Measurements from ENCODE around the gene PCDH15.
A peak's percentile ranks its signal among the peaks of the same experiment; 100 is the strongest.
"Not testable (repeated sequence)": the region's sequence is repeated elsewhere in the genome, so short reads cannot be mapped to it uniquely, and the experiment has no call there.

Gene PCDH15

DNA sequence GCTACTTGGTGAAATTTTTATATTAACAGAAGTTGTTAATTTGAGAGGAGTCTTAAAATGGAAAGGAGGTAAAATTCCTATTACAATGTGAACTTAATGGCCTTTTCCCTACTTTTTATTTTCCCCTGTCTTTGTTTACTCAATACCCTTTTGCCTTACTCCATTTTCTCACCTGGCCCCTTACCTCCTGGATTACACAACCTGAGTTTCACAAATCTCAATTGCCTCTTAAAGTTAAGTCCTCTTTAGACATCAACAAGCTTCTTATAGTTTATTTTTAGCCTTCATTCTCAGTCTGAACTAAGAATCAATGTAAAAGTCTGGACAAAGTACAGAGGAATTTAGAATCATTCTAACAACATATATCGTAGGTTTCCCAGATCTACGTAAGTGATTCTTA is 247.0 kb downstream of the PCDH15 start:
- DNase-seq (ENCODE audit: low spot score) = no peak

DNA sequence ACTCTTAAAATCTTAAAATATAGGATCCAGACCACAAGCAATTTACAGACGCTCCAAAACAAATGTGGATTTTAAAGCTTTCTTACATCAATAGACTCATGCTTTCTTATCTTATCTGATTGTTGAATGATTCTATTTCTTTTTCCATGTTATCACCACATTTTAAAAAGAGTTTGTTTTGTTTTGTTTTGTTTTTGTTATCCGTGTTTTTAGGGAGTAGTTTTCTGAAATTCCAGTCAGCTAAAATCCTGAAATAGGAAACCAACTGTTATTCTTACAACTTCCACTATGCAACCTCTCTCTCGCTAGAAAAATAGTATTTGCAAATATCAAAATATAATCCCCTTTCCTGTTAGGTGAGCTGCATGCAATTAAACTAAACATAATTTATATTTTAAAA is 251.0 kb downstream of the PCDH15 start:
- no peak for DNase-seq (ENCODE audit: low spot score)

DNA sequence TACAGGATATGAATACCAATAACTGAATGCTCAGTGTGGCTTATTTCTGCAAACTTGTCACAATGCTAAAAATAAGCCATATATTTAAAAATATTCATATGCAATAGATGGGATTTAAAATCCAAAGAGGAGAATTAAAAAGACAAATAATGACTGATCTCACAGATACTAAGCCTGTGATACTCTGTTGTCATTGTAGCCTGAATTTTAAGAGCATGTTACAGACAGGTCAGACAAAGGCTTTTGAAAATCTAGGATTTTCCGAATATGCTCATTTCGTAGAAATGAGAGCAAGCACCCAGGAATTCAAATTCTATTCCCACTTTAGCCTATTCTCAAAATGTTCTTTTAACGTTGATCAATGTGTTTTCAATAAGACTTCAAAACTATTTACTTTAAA is 269.7 kb downstream of the PCDH15 start:
- DNase-seq (ENCODE audit: low spot score) = no peak

DNA sequence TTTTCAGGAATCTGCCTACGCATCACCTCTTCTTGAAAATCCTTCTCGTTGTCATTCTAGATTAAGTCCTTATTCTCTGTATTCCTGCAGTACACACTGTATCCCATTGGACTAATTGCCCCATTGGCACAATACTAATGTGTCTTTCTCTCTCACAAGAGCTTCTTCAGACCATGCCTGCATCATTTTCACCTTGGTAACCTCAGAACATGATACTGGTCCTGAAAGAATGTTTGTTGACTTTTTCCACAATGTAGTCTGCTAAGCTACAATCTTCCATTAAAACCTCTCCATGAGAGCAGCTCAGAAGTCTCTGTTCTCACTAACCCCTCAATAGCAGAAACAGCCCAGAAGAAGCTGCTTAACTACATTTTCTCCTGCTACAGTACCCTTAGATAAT is 270.7 kb downstream of the PCDH15 start:
- no peak for DNase-seq (ENCODE audit: low spot score)

DNA sequence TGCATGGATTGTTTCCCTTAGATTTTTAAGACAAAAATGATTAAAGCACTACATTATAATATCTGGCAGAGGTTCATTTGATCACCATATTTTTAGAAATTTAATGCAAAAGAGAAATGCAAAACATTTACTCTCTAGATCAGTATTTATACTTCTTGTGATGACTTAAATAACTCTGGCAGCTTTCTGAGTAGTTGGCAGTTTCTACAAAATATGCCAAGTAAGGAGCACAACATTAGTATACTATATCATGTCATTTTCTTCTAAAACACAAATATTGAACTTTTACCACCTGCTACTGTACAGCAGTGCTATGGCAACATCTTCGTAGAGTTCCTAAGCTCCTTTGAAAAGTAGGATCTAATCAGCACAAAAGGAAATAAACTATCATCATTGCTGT is 275.2 kb downstream of the PCDH15 start:
- no peak for DNase-seq (ENCODE audit: low spot score)

DNA sequence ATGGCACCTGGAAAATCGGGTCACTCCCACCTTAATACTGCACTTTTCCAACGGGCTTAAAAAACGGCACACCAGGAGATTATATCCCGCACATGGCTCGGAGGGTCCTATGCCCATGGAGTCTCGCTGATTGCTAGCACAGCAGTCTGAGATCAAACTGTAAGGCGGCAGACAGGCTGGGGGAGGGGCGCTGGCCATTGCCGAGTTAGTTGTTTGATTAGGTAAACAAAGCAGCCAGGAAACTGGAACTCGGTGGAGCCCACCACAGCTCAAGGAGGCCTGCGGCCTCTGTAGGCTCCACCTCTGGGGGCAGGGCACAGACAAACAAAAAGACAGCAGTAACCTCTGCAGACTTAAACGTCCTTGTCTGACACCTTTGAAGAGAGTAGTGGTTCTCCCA is 285.8 kb downstream of the PCDH15 start:
- not testable (repeated sequence) for DNase-seq (ENCODE audit: low spot score)

GRCh38 chr10:54503863-54504262 is 297.2 kb downstream of the PCDH15 start:
- DNase-seq (ENCODE audit: low spot score) = no peak

GRCh38 chr10:54501929-54502328 is 299.1 kb downstream of the PCDH15 start:
- DNase-seq (ENCODE audit: low spot score) = no peak

DNA sequence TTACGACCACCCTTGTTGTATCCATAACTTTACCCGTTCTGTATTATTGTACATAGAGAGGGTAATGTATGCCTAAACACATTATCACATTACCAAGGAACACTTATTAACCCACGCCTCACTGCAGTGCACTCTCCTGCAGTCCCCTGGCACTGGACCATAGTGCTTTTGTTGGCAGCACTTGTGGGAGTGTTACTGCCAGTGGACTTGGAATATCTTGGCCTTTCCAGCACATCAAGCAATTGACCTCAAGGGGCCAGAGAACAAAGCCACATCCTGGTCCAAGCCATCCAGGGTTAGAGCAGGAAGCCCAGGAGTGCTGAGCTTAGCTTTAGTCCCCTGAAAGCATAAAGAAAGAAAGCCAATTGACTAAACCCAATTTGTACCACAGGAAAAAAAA is 304.2 kb downstream of the PCDH15 start:
- DNase-seq (ENCODE audit: low spot score) = no peak

DNA sequence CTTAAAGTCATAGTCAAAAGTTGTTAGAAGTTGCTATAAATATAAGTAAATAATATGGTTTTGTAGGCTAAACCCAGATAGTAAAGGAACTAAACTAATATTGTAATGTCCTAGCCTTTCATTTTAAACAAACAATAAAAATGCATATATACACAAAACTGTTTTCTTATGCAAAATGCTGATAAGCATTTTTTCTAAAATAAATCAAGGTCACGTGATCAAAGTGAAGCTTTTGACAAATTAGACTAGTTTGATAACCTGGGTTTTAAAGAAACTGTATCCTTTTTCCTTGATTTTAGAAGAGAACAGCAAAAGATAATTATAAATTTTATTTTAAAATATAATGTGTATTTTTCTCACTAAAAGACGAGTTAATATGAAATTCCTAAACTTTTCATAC is 313.3 kb downstream of the PCDH15 start:
- no peak for DNase-seq (ENCODE audit: low spot score)

- DNase-seq (ENCODE audit: low spot score) = no peak
Measured at GRCh38 chr10:54485971-54486370, 315.1 kb downstream of the PCDH15 start.

DNA sequence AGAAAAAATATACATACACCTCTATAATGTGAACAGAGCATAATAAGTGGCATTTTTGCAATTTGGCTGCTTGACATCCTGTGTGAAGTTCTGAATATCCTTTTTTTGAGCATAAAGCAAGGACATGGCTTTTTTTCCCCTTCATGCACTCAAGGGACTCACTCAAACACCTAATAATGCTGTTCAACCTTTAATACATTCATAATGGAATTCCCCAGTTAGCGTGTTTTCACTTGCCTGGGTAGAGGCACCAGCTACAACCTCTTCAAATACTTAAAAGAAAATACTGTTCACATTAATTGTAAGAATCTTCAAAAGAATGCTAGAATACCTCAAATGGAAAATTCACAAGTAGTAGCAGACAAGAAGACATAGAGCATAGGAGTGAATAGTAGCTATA is 316.8 kb downstream of the PCDH15 start:
- no peak for DNase-seq (ENCODE audit: low spot score)

DNA sequence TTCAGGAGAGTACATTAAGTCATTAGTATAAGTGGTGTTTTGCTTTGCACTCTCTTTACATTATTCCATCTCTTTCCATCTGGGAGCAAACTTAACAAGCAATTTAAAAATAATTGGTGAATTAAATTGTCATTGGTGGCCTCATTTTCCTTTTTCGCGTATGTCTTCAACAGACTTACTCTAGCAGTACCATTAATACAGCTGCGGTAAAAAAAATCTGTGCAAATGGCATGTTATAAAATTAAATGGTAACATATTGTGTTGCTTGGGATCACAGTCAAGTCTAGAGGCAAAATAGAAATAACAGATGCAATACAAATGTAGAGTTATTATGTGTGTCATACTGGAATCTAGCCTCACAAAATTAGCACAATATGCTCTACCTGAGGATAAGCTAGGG is 322.4 kb downstream of the PCDH15 start:
- no peak for DNase-seq (ENCODE audit: low spot score)

- DNase-seq (ENCODE audit: low spot score) = no peak
Measured at GRCh38 chr10:54477738-54478137, 323.3 kb downstream of the PCDH15 start.

GRCh38 chr10:54470324-54470631 is 330.8 kb downstream of the PCDH15 start:
- DNase-seq (ENCODE audit: low spot score) = no peak

GRCh38 chr10:54469587-54470323 is 331.3 kb downstream of the PCDH15 start:
- no peak for DNase-seq (ENCODE audit: low spot score)

GRCh38 chr10:54454271-54454670 is 346.8 kb downstream of the PCDH15 start:
- no peak for DNase-seq (ENCODE audit: low spot score)

- DNase-seq (ENCODE audit: low spot score) = no peak
Measured at GRCh38 chr10:54449056-54449455, 352.0 kb downstream of the PCDH15 start.

GRCh38 chr10:54444170-54444569 is 356.9 kb downstream of the PCDH15 start:
- no peak for DNase-seq (ENCODE audit: low spot score)

DNA sequence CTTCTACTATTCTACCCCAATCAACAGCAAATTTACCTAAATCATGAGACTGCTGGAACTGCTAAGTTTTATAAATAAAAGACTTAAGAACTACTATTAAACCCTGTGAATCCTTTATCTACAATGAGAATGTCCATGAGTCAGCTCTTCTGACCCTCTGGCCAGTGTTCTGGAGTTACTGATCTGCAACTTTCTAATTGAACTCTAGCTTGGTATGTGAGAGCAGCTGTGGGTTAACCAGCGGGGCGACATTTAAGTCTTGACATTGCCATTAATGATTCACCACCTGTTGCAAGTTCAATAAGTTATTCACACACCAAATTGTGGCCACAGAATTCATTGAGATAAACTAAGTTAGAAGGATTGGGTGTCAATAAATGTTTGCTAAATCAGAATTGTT is 359.8 kb downstream of the PCDH15 start:
- DNase-seq (ENCODE audit: low spot score) = no peak

DNA sequence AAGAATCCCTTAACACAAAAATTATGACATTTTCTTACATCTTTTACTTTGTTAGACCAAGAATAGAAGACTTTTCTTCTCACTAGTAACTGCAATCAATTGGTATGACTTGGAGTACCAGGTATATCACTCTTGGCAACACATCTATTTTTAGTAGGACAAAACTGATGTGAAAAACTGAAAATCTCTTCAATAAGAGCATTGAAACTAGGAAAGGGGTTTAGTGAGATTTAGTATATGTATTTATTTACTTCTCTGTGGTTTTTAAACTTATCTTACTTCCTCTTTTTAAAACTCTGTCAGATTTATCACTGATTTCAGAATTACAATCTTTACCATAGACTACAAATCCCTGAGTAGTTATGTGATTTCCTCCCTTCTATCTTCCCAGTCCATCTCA is 366.2 kb downstream of the PCDH15 start:
- no peak for DNase-seq (ENCODE audit: low spot score)

DNA sequence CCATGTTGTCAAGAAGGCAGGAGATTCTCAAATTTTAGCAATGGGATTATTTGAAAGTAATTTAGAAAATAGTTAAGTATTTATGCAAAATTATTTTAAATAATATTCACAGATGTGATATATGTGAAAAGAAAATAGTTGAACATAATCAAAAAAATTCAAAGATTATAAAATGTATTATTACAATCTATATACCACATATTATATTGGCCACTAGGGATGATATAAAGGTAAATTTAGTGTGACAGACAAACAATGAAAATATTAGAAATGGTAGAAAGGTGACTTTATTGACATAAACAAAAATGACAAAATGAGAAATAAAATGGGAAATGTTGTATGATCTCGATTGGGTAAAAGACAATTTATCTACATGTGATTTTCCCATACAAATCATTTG is 385.5 kb downstream of the PCDH15 start:
- no peak for DNase-seq (ENCODE audit: low spot score)

DNA sequence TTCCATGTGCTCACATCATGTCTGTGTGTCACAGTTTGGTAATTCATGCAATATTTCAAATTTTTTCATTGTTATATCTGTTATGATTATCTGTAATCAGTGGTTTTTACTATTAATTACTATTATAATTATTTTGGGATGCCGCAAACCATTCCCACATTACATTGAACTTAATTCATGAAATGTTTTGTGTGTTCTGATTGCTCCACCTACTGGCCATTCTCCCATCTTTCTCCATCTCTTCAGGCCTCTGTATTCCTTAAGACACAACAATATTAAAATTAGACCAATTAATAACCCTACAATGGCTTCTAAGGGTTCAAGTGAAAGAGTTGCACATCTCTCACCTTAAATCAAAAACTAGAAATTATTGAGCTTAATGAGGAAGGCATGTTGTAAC is 398.5 kb downstream of the PCDH15 start:
- peak; percentile 9 for DNase-seq (ENCODE audit: low spot score)

GRCh38 chr10:54396031-54396430 is 405.0 kb downstream of the PCDH15 start:
- DNase-seq (ENCODE audit: low spot score) = no peak

- DNase-seq (ENCODE audit: low spot score) = not testable (repeated sequence)
Measured at GRCh38 chr10:54394598-54394997, 406.4 kb downstream of the PCDH15 start.
